ENCODE measurements around the gene LSS. TPM values are rescaled to one million over a fixed set of nuclear protein-coding genes. Genes with fewer than 3 reads are reported as not detected.

Gene LSS
- total RNA-seq, 1 experiment from 2014 or later, result 130 TPM

DNA sequence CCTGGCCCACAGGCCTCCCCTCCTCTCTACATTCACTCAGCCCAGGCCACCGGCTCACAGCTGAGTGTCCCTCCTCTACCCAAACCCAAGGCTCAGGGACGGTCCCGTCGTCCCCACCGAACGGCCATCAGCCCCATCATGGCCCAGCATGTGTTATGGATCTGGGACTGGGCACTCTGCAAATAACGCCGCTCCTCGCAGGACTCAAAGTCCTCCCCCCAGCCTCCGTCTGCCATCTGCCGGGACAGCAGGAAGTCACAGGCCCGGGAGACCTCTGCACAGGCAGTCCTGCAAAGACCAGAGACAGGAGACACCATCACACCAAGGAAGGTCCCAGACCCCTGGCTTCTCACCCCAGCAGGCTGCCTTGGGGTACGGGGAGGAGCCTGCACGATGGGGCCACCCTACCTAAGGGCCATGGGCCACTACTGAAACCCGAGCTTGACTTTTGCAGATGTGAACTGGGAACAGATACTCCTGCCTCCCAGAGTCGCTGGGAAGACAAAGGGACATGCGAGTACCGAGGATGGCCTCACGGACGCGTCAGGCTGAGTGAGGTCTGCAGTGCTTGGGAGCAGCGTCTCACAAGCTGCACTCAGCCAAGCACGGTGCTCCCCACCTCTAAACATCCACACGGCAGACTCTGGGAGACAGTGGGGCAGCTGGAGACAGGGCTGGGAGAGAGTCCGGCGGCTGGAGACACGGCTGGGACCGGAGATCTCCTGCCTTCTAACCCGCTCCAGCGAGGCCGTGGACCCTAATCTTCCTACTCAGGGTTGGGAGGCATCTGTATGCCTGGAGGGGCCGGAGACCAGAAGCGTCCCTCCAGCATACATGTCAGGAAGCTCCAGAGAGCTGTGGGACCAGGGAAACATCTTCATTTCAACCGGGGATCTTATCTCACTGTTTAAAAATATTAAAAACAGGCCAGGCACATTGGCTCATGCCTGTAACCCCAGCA is 33.9 kb downstream of the LSS start:
- POLR2A ChIA-PET (ENCODE audit: low non-redundant PET), result no interaction called here
- TF ChIP-seq EZH2 (IDR thresholded peaks at IDR 0.05; ENCODE audit: borderline replicate concordance, low read depth, low read length, poor library complexity, severe bottlenecking), result no peak
- TF ChIP-seq, protein P1, sequence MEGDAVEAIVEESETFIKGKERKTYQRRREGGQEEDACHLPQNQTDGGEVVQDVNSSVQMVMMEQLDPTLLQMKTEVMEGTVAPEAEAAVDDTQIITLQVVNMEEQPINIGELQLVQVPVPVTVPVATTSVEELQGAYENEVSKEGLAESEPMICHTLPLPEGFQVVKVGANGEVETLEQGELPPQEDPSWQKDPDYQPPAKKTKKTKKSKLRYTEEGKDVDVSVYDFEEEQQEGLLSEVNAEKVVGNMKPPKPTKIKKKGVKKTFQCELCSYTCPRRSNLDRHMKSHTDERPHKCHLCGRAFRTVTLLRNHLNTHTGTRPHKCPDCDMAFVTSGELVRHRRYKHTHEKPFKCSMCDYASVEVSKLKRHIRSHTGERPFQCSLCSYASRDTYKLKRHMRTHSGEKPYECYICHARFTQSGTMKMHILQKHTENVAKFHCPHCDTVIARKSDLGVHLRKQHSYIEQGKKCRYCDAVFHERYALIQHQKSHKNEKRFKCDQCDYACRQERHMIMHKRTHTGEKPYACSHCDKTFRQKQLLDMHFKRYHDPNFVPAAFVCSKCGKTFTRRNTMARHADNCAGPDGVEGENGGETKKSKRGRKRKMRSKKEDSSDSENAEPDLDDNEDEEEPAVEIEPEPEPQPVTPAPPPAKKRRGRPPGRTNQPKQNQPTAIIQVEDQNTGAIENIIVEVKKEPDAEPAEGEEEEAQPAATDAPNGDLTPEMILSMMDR (conservative IDR thresholded peaks at IDR 0.05; ENCODE audit: low read depth, low read length), result no peak
- H3K4me1 ChIP-seq (ENCODE audit: insufficient read depth, low read length, poor library complexity, severe bottlenecking), result no peaks in the 10 kb centered on the region
- intact Hi-C loops (cut with micrococcal nuclease; ENCODE audit: unreplicated experiment), result no loop called here
- no peak for DNase-seq (ENCODE audit: low spot score)
- no peaks in the 10 kb centered on the region for H3K9me3 ChIP-seq (ENCODE audit: low read depth, low read length, poor library complexity, severe bottlenecking)
- no TSS peak for BruUV-seq (replicated peaks)
- no peak overlapping the region for H3K27ac ChIP-seq (ENCODE audit: low read depth, low read length, poor library complexity, severe bottlenecking)
- H3K27me3 ChIP-seq (replicated peaks; ENCODE audit: insufficient read depth, low read depth, low read length, poor library complexity), result no peaks in the 10 kb centered on the region
- CTCF ChIA-PET, result no interaction called here
- H3K36me3 ChIP-seq (ENCODE audit: insufficient read depth, low read length, poor library complexity, severe bottlenecking), result peaks cover 72% of the 10 kb centered on the region
- H3K4me3 ChIP-seq (ENCODE audit: low read depth, low read length, poor library complexity, severe bottlenecking), result no peak overlapping the region

DNA sequence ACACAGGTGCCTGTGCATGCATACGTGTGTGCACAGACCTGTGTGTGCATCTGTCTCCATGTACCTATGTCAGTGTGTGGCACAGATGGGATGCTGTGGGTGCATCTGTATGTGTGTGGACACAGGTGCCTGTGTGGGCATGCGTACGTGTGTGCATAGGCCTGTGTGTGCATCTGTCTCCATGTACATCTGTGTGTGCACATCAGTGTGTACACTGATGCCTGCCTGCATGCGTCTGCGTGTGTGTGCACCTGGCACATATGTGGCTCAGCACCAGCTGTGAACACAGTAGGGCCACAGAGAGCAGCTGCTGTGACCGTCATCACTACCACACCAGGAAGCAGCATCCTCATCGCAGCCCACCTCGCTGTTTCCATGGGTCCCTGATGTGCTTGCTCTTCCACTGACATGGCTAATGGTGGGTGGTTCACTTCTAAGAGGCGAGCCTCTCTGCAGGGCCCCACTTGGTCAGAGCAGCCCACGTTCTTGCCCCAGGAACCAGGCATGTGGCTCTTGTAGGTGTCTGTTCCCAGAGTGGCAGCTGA is 34.7 kb downstream of the LSS start:
- intact Hi-C loops (cut with micrococcal nuclease; ENCODE audit: unreplicated experiment), result no loop called here
- POLR2A ChIA-PET (ENCODE audit: low non-redundant PET), result no interaction called here
- CTCF ChIA-PET, result no interaction called here

DNA sequence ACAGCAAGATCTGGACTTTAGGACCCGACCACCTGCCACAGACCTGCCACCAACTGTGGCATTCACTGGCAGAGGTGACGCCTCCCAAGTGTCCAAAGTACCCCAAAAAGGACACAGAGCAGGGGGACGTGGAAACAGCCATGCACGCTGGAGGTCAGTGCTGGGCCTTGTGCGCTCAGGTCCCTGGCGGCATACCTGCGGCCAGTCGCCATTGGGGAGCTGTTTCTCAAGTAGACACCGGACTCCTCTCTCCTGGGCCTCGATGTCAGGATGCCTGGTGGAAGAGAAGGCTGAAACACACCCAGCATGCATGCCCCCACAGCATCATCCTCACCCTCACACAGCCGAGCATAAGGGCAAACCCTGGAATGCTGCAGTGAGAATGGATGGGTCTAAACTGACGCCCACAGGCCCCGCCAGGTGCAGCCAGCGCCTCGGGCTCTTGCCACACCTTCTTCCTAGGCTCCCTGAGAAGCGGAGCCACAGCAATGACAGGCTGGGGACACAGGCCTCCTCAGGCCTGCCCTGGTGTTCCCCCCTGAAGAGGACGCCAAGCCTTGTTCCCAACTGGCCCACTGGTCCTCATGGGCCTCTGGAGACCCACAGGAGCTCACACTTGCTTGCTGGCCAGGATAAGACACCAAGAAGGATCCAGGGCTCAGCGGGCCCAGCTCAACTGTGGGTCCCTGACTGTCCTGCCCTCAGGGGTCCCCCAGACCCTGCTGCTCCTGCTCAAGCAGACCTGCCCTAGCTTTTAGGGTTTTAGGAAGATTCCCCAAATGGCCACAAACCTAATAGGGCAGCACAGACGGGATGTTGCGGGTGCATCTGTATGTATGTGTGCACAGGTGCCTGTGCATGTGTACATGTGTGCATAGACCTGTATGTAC is 36.6 kb downstream of the LSS start:
- TF ChIP-seq, protein P1 (conservative IDR thresholded peaks at IDR 0.05; ENCODE audit: low read depth, low read length), result no peak
- no peak for TF ChIP-seq EZH2 (IDR thresholded peaks at IDR 0.05; ENCODE audit: borderline replicate concordance, low read depth, low read length, poor library complexity, severe bottlenecking)
- ChIA-PET CTCF (no interaction called here), POLR2A (ENCODE audit: low non-redundant PET) (no interaction called here)
- no TSS peak for BruUV-seq (replicated peaks)
- intact Hi-C loops (cut with micrococcal nuclease; ENCODE audit: unreplicated experiment), result no loop called here
- H3K4me1 ChIP-seq (ENCODE audit: insufficient read depth, low read length, poor library complexity, severe bottlenecking), result no peaks in the 10 kb centered on the region
- peaks cover 56% of the 10 kb centered on the region for H3K36me3 ChIP-seq (ENCODE audit: insufficient read depth, low read length, poor library complexity, severe bottlenecking)
- DNase-seq (ENCODE audit: low spot score), result no peak
- no peak overlapping the region for H3K4me3 ChIP-seq (ENCODE audit: low read depth, low read length, poor library complexity, severe bottlenecking)
- no peaks in the 10 kb centered on the region for H3K27me3 ChIP-seq (replicated peaks; ENCODE audit: insufficient read depth, low read depth, low read length, poor library complexity)
- H3K27ac ChIP-seq (ENCODE audit: low read depth, low read length, poor library complexity, severe bottlenecking), result no peak overlapping the region
- H3K9me3 ChIP-seq (ENCODE audit: low read depth, low read length, poor library complexity, severe bottlenecking), result no peaks in the 10 kb centered on the region

More for the DNA sequence above, 34.7 kb downstream of the LSS start:
- BruUV-seq (replicated peaks), result no TSS peak
- Histone ChIP-seq H3K36me3 (ENCODE audit: insufficient read depth, low read length, poor library complexity, severe bottlenecking) (peaks cover 64% of the 10 kb centered on the region), H3K4me1 (ENCODE audit: insufficient read depth, low read length, poor library complexity, severe bottlenecking) (no peaks in the 10 kb centered on the region), H3K4me3 (ENCODE audit: low read depth, low read length, poor library complexity, severe bottlenecking) (no peak overlapping the region), H3K9me3 (ENCODE audit: low read depth, low read length, poor library complexity, severe bottlenecking) (no peaks in the 10 kb centered on the region), H3K27me3 (replicated peaks; ENCODE audit: insufficient read depth, low read depth, low read length, poor library complexity) (no peaks in the 10 kb centered on the region), H3K27ac (ENCODE audit: low read depth, low read length, poor library complexity, severe bottlenecking) (no peak overlapping the region)
- TF ChIP-seq, protein P1 (conservative IDR thresholded peaks at IDR 0.05; ENCODE audit: low read depth, low read length), result no peak
- TF ChIP-seq EZH2 (IDR thresholded peaks at IDR 0.05; ENCODE audit: borderline replicate concordance, low read depth, low read length, poor library complexity, severe bottlenecking), result no peak
- DNase-seq (ENCODE audit: low spot score), result no peak
